Activated gamma-delta T cell treated with Interleukin-2 at 50 U/mL for 16 hours (primary cell): ENCODE data around the gene MRC2.

ENCODE experiments used
- DNase-seq: peaks from one replicate; pipeline ENCODE4 v3.0.0-alpha.2; 2020

The MRC2 gene

GRCh38 chr17:62637809-62638208, 10.3 kb downstream of the MRC2 start:
- DNase-seq, result no peak

- DNase-seq, result no peak
Measured at GRCh38 chr17:62641153-62641552, 13.7 kb downstream of the MRC2 start.

GRCh38 chr17:62641951-62642350, 14.5 kb downstream of the MRC2 start:
- no peak for DNase-seq

GRCh38 chr17:62643496-62643895, 16.0 kb downstream of the MRC2 start:
- DNase-seq, result no peak

- DNase-seq, result no peak
Measured at GRCh38 chr17:62644487-62645173, 17.2 kb downstream of the MRC2 start.

GRCh38 chr17:62648251-62648955, 20.9 kb downstream of the MRC2 start:
- DNase-seq, result no peak

- DNase-seq, result no peak
Measured at GRCh38 chr17:62648956-62649294, 21.5 kb downstream of the MRC2 start.

GRCh38 chr17:62649570-62649969, 22.1 kb downstream of the MRC2 start:
- DNase-seq, result no peak

- no peak for DNase-seq
Measured at GRCh38 chr17:62650587-62650986, 23.1 kb downstream of the MRC2 start.

- DNase-seq, result peak; percentile 29
Measured at GRCh38 chr17:62652251-62653001, 25.0 kb downstream of the MRC2 start.

GRCh38 chr17:62653002-62653825, 25.7 kb downstream of the MRC2 start:
- DNase-seq, result peak; percentile 31

- no peak for DNase-seq
Measured at GRCh38 chr17:62653826-62654761, 26.6 kb downstream of the MRC2 start.

GRCh38 chr17:62655656-62656055, 28.2 kb downstream of the MRC2 start:
- no peak for DNase-seq

- no peak for DNase-seq
Measured at GRCh38 chr17:62656446-62656845, 29.0 kb downstream of the MRC2 start.

- no peak for DNase-seq
Measured at GRCh38 chr17:62657145-62657665, 29.7 kb downstream of the MRC2 start.

- no peak for DNase-seq
Measured at GRCh38 chr17:62657690-62658089, 30.2 kb downstream of the MRC2 start.

GRCh38 chr17:62658136-62658920, 30.9 kb downstream of the MRC2 start:
- DNase-seq, result no peak

- DNase-seq, result no peak
Measured at GRCh38 chr17:62660629-62661118, 33.2 kb downstream of the MRC2 start.

GRCh38 chr17:62661337-62661736, 33.9 kb downstream of the MRC2 start:
- DNase-seq, result no peak

GRCh38 chr17:62662855-62663254, 35.4 kb downstream of the MRC2 start:
- no peak for DNase-seq

- DNase-seq, result no peak
Measured at GRCh38 chr17:62663304-62663703, 35.8 kb downstream of the MRC2 start.
